ENCODE measurements around the gene FBXO3.

DNA sequence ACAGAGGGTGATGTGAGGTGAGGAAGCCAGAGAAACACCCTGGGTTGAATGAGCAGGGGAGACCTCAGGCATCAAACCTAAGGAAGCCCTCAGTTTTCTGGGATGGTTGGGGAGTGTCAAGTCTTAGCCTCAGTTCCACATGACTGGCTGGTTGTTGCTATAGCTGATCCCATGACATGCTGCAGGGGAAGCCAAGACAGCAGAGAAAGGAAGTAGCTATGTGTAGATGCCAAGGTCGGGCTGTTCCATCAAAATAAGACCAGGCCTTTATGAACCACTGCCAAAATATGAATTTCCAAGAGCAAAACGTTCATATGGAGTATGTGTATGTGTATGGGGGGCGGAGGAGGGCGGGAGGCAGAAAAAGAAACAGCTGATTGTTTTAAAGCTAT, 49.7 kb downstream of the FBXO3 start:
- TF ChIP-seq, protein P1, sequence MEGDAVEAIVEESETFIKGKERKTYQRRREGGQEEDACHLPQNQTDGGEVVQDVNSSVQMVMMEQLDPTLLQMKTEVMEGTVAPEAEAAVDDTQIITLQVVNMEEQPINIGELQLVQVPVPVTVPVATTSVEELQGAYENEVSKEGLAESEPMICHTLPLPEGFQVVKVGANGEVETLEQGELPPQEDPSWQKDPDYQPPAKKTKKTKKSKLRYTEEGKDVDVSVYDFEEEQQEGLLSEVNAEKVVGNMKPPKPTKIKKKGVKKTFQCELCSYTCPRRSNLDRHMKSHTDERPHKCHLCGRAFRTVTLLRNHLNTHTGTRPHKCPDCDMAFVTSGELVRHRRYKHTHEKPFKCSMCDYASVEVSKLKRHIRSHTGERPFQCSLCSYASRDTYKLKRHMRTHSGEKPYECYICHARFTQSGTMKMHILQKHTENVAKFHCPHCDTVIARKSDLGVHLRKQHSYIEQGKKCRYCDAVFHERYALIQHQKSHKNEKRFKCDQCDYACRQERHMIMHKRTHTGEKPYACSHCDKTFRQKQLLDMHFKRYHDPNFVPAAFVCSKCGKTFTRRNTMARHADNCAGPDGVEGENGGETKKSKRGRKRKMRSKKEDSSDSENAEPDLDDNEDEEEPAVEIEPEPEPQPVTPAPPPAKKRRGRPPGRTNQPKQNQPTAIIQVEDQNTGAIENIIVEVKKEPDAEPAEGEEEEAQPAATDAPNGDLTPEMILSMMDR (IDR thresholded peaks at IDR 0.05): no peak
- TF ChIP-seq POLR2A (IDR thresholded peaks at IDR 0.05): no peak
